Stomach (tissue), 4 donors: Measurements from ENCODE around the gene GJA9.

Source experiments
- POLR2A ChIP-seq, 4 donors: fragments of 450-650 bp; IDR thresholded peaks; one replicate each; pipeline ENCODE4 v1.6.1; 2016; ENCODE audit warnings: antibody characterized with exemption in 4 of 4, control low read depth in 2 of 4, mild to moderate bottlenecking in 1 of 4, moderate library complexity in 1 of 4
- TF ChIP-seq, protein P1 (sequence below), 7 experiments: fragments of 450-650 bp in 4 of 7; fragments of 200-600 bp in 3 of 7; sonication (generic) in 3 of 7; IDR thresholded peaks; one replicate each; pipeline ENCODE4 v1.5.1; 2016 to 2019; ENCODE audit warnings: antibody characterized with exemption in 7 of 7, control low read depth in 2 of 7, mild to moderate bottlenecking in 1 of 7

DNA sequence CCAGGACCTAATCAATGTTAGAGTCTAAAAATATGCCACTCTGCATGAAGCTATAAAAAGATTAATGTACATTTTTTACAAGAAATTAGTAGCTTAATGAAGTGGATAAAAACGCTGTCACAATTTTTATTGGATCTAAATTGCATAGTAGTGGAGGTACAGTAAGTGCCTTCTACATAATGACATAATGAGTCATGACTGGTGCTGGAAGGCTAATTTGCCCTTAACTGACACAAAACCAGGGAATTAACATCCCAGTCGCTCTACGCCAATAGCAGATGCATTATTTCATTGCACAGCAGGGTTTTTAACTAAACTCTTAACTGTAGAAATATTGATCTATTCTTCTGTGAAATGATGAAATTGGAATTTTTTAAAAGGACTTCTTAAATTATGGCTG, 55.1 kb downstream of the GJA9 start:
- TF ChIP-seq, protein P1, sequence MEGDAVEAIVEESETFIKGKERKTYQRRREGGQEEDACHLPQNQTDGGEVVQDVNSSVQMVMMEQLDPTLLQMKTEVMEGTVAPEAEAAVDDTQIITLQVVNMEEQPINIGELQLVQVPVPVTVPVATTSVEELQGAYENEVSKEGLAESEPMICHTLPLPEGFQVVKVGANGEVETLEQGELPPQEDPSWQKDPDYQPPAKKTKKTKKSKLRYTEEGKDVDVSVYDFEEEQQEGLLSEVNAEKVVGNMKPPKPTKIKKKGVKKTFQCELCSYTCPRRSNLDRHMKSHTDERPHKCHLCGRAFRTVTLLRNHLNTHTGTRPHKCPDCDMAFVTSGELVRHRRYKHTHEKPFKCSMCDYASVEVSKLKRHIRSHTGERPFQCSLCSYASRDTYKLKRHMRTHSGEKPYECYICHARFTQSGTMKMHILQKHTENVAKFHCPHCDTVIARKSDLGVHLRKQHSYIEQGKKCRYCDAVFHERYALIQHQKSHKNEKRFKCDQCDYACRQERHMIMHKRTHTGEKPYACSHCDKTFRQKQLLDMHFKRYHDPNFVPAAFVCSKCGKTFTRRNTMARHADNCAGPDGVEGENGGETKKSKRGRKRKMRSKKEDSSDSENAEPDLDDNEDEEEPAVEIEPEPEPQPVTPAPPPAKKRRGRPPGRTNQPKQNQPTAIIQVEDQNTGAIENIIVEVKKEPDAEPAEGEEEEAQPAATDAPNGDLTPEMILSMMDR (IDR thresholded peaks at IDR 0.05), result no peak
- no peak for TF ChIP-seq POLR2A (IDR thresholded peaks at IDR 0.05)
